HepG2 (cell line): Measurements from ENCODE around the gene SRP68. TPM values are rescaled to one million over a fixed set of nuclear protein-coding genes. Genes with fewer than 3 reads are reported as not detected.

ENCODE experiments used
- ADNP ChIP-seq: sonication (generic); formaldehyde crosslinking; IDR thresholded peaks from 2 replicates; pipeline ENCODE4 v1.4.0; 2020; ENCODE audit warnings: missing genetic modification reagents
- ARID2 ChIP-seq: sonication (generic); formaldehyde crosslinking; IDR thresholded peaks from 2 replicates; pipeline ENCODE4 v1.8.1; 2022; ENCODE audit warnings: mild to moderate bottlenecking, missing genetic modification reagents, borderline replicate concordance
- CEBPG ChIP-seq: IDR thresholded peaks from 2 replicates; pipeline ENCODE4 v1.6.1; 2016
- CHD2 ChIP-seq: IDR thresholded peaks from 2 replicates; pipeline ENCODE4 v1.6.1; 2011; ENCODE audit warnings: low read depth, low read length, improper control_type of control experiment
- GABPB1 ChIP-seq: IDR thresholded peaks from 2 replicates; pipeline ENCODE4 v1.6.1; 2016; ENCODE audit warnings: mild to moderate bottlenecking, missing genetic modification reagents, moderate library complexity, missing compliant biosample characterization
- IRF2 ChIP-seq: IDR thresholded peaks from 2 replicates; pipeline ENCODE4 v1.6.1; 2018; ENCODE audit warnings: missing genetic modification reagents, missing compliant biosample characterization
- KAT7 ChIP-seq: IDR thresholded peaks from 2 replicates; pipeline ENCODE4 v1.6.1; 2018; ENCODE audit warnings: borderline replicate concordance, missing compliant biosample characterization
- MAF1 ChIP-seq: sonication (generic); formaldehyde crosslinking; IDR thresholded peaks from 2 replicates; pipeline ENCODE4 v1.5.0; 2020; ENCODE audit warnings: missing genetic modification reagents, borderline replicate concordance
- PHF5A ChIP-seq: IDR thresholded peaks from one replicate; pipeline ENCODE4 v1.6.1; 2018; ENCODE audit warnings: low read depth, missing genetic modification reagents; ENCODE audit not compliant: unreplicated experiment
- RARA ChIP-seq: IDR thresholded peaks from 2 replicates; pipeline ENCODE4 v1.6.1; 2016; ENCODE audit warnings: missing genetic modification reagents, missing compliant biosample characterization
- RBM39 ChIP-seq: fragments of 200-400 bp; formaldehyde crosslinking; IDR thresholded peaks from one replicate; pipeline ENCODE4 v1.6.1; 2018; ENCODE audit warnings: antibody characterized with exemption, mild to moderate bottlenecking, low read depth, low read length; ENCODE audit not compliant: poor library complexity, severe bottlenecking
- REXO4 ChIP-seq: sonication (generic); formaldehyde crosslinking; IDR thresholded peaks from 2 replicates; pipeline ENCODE4 v1.8.0; 2022; ENCODE audit warnings: missing genetic modification reagents, mild to moderate bottlenecking, borderline replicate concordance
- SAFB2 ChIP-seq: sonication (generic); formaldehyde crosslinking; IDR thresholded peaks from 2 replicates; pipeline ENCODE4 v1.5.1; 2020; ENCODE audit warnings: missing genetic modification reagents, low read depth, mild to moderate bottlenecking, borderline replicate concordance
- SALL1 ChIP-seq: sonication (generic); formaldehyde crosslinking; IDR thresholded peaks from 2 replicates; pipeline ENCODE4 v1.8.0; 2022; ENCODE audit warnings: mild to moderate bottlenecking, missing genetic modification reagents
- SIN3B ChIP-seq: fragments of 150-350 bp; IDR thresholded peaks from 2 replicates; pipeline ENCODE4 v1.6.1; 2014; ENCODE audit warnings: low read length
- SNRNP70 ChIP-seq: fragments of 200-400 bp; formaldehyde crosslinking; IDR thresholded peaks from 2 replicates; pipeline ENCODE4 v1.6.1; 2017; ENCODE audit warnings: mild to moderate bottlenecking, low read depth, low read length, moderate library complexity
- TCF7 ChIP-seq: sonication (generic); IDR thresholded peaks from 2 replicates; pipeline ENCODE4 v1.6.1; 2016; ENCODE audit warnings: antibody characterized with exemption, low read depth
- TGIF2 ChIP-seq: IDR thresholded peaks from 2 replicates; pipeline ENCODE4 v1.6.1; 2016; ENCODE audit warnings: control low read depth, missing compliant biosample characterization
- XBP1 ChIP-seq: sonication (generic); formaldehyde crosslinking; IDR thresholded peaks from 2 replicates; pipeline ENCODE4 v1.5.0; 2020; ENCODE audit warnings: missing genetic modification reagents
- ZBTB7A ChIP-seq: sonication (generic); formaldehyde crosslinking; IDR thresholded peaks from 2 replicates; pipeline ENCODE4 v1.8.0; 2022; ENCODE audit warnings: mild to moderate bottlenecking, missing genetic modification reagents
- ZEB1 ChIP-seq: IDR thresholded peaks from 2 replicates; pipeline ENCODE4 v1.6.1; 2012; ENCODE audit warnings: mild to moderate bottlenecking, low read depth, inconsistent platforms; ENCODE audit not compliant: insufficient replicate concordance
- ZNF263 ChIP-seq: sonication (generic); formaldehyde crosslinking; IDR thresholded peaks from 2 replicates; pipeline ENCODE4 v1.4.0; 2020; ENCODE audit warnings: missing genetic modification reagents
- ZNF264 ChIP-seq: sonication (generic); formaldehyde crosslinking; IDR thresholded peaks from 2 replicates; pipeline ENCODE4 v1.4.0; 2020; ENCODE audit warnings: missing genetic modification reagents
- ZNF577 ChIP-seq: sonication (generic); formaldehyde crosslinking; IDR thresholded peaks from 2 replicates; pipeline ENCODE4 v1.4.0; 2020; ENCODE audit warnings: mild to moderate bottlenecking, low read depth, missing genetic modification reagents, borderline replicate concordance
- ZNF607 ChIP-seq: sonication (generic); formaldehyde crosslinking; IDR thresholded peaks from 2 replicates; pipeline ENCODE4 v1.5.1; 2020; ENCODE audit warnings: missing genetic modification reagents, mild to moderate bottlenecking, borderline replicate concordance
- ZNF709 ChIP-seq: sonication (generic); formaldehyde crosslinking; IDR thresholded peaks from 2 replicates; pipeline ENCODE4 v1.5.0; 2020; ENCODE audit warnings: mild to moderate bottlenecking, missing genetic modification reagents
- polyA plus RNA-seq, 8 experiments: library from polyadenylated mRNA; depleted of rRNA in 3 of 8; stranded (reverse) in 7 of 8; unstranded in 1 of 8; fragments of >200 nt; fragmentation: Illumina TruSeq in 4 of 8; extraction: Trizol in 4 of 8; gene quantifications; 2 replicates each; pipeline versions ENCODE4 v1.2.1 to v1.2.3, GENCODE V29; 2011 to 2016; ENCODE audit warnings: low read depth in 4 of 8, missing spikeins in 1 of 8, mixed read lengths in 1 of 8; ENCODE audit not compliant: insufficient read depth in 1 of 8
- total RNA-seq, 5 experiments: library from RNA; depleted of rRNA; stranded (reverse); fragments of >200 nt; fragmentation: Illumina TruSeq; extraction: Trizol; gene quantifications; 2 replicates each; pipeline ENCODE4 v1.2.3, GENCODE V29; 2016; ENCODE audit warnings: low read depth in 1 of 5
- TF ChIP-seq, protein P1 (sequence below): IDR thresholded peaks from 2 replicates; pipeline ENCODE4 v1.6.1; 2016; ENCODE audit warnings: low read depth
- TF ChIP-seq, protein P2 (sequence below): sonication (generic); formaldehyde crosslinking; IDR thresholded peaks from 2 replicates; pipeline ENCODE4 v1.5.1; 2020; ENCODE audit warnings: mild to moderate bottlenecking, moderate library complexity, missing genetic modification reagents
- TF ChIP-seq, protein P3 (sequence below): sonication (generic); formaldehyde crosslinking; IDR thresholded peaks from 2 replicates; pipeline ENCODE4 v1.5.1; 2020; ENCODE audit warnings: mild to moderate bottlenecking, missing genetic modification reagents, moderate library complexity

SRP68 gene
- total and polyA plus RNA-seq, 2 of the 13 experiments (the other 11 are each of a cell fraction or from before 2014, with no cell fraction given) = 39.8 to 74.3 TPM

DNA sequence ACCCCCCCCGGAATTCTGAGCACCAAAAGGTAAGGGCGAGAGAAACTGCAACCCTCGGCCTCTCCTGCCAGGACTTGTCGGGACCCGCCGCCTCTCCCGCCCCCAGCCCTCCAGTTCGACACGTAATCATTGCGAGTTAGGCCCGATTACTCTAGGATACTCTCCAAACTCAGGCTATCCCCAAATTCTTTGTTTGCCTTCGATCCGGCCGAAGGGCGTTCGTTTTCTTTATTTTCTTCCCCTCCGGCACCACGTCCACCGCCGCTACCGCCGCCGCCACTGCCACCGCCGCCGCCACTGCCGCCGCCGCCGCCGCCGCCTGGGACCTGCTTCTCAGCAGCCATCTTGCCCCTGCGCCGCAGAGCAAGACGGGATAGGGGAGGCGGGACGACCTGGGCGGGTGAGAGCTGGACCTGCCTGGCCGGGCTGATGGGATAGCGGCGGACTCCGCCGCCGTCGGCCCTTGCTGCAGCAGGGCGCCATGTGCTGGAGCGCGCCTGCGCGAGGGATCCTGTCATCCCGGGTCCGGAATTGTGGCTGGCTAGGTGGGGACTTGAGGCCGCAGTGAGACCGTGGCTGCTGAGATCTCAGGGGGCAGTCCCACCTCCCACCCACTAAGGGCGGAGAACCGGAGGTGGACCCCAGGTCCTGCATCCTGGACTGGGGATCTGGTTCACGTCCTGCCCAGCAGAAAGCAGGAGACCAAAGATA is at the start of gene SRP68 (continued):
- TF ChIP-seq ZNF607 (CRISPR knock-in tag) = peak; percentile 96
- peak; percentile 76; the same call in 1 of the 2 replicates for TF ChIP-seq ZBTB7A (CRISPR knock-in tag)
- no peak for TF ChIP-seq ARID2 (CRISPR knock-in tag)
- TF ChIP-seq RBM39 = peak; percentile 93
- TF ChIP-seq IRF2 (CRISPR knock-in tag) = peak; percentile 92
- peak; percentile 92 for TF ChIP-seq GABPB1 (CRISPR knock-in tag)
- TF ChIP-seq SNRNP70 = no peak
- TF ChIP-seq, protein P1, sequence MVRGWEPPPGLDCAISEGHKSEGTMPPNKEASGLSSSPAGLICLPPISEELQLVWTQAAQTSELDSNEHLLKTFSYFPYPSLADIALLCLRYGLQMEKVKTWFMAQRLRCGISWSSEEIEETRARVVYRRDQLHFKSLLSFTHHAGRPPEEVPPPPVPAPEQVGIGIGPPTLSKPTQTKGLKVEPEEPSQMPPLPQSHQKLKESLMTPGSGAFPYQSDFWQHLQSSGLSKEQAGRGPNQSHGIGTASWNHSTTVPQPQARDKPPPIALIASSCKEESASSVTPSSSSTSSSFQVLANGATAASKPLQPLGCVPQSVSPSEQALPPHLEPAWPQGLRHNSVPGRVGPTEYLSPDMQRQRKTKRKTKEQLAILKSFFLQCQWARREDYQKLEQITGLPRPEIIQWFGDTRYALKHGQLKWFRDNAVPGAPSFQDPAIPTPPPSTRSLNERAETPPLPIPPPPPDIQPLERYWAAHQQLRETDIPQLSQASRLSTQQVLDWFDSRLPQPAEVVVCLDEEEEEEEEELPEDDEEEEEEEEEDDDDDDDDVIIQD (CRISPR knock-in tag) = peak; percentile 57; the same call in 1 of the 2 replicates
- no peak; the same call in none of the 2 replicates for TF ChIP-seq CEBPG (CRISPR knock-in tag)
- TF ChIP-seq, protein P2, sequence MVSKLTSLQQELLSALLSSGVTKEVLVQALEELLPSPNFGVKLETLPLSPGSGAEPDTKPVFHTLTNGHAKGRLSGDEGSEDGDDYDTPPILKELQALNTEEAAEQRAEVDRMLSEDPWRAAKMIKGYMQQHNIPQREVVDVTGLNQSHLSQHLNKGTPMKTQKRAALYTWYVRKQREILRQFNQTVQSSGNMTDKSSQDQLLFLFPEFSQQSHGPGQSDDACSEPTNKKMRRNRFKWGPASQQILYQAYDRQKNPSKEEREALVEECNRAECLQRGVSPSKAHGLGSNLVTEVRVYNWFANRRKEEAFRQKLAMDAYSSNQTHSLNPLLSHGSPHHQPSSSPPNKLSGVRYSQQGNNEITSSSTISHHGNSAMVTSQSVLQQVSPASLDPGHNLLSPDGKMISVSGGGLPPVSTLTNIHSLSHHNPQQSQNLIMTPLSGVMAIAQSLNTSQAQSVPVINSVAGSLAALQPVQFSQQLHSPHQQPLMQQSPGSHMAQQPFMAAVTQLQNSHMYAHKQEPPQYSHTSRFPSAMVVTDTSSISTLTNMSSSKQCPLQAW (CRISPR knock-in tag) = peak; percentile 95
- no peak for TF ChIP-seq ADNP (CRISPR knock-in tag)
- TF ChIP-seq ZEB1 = peak; percentile 70
- TF ChIP-seq XBP1 (CRISPR knock-in tag) = no peak
- TF ChIP-seq SAFB2 (CRISPR knock-in tag) = peak; percentile 97
- no peak for TF ChIP-seq MAF1 (CRISPR knock-in tag)
- peak; percentile 51; the same call in 1 of the 2 replicates for TF ChIP-seq SIN3B
- no peak for TF ChIP-seq ZNF264 (CRISPR knock-in tag)
- peak; percentile 93 for TF ChIP-seq ZNF709
- no peak for TF ChIP-seq TCF7
- peak; percentile 99; the same call in 1 of the 2 replicates for TF ChIP-seq KAT7 (CRISPR knock-in tag)
- TF ChIP-seq TGIF2 (CRISPR knock-in tag) = peak; percentile 63
- peak; percentile 74 for TF ChIP-seq RARA
- TF ChIP-seq, protein P3, sequence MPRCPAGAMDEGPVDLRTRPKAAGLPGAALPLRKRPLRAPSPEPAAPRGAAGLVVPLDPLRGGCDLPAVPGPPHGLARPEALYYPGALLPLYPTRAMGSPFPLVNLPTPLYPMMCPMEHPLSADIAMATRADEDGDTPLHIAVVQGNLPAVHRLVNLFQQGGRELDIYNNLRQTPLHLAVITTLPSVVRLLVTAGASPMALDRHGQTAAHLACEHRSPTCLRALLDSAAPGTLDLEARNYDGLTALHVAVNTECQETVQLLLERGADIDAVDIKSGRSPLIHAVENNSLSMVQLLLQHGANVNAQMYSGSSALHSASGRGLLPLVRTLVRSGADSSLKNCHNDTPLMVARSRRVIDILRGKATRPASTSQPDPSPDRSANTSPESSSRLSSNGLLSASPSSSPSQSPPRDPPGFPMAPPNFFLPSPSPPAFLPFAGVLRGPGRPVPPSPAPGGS (CRISPR knock-in tag) = peak; percentile 82
- no peak for TF ChIP-seq ZNF577 (CRISPR knock-in tag)
- no peak; the same call in none of the 2 replicates for TF ChIP-seq ZNF263 (CRISPR knock-in tag)
- TF ChIP-seq REXO4 = peak; percentile 40
- peak; percentile 94 for TF ChIP-seq SALL1 (CRISPR knock-in tag)
- TF ChIP-seq CHD2 = no peak
- TF ChIP-seq PHF5A (CRISPR knock-in tag) = peak; percentile 88
